Hepatocyte (in vitro differentiated cells): ENCODE measurements around the gene PHF3.

Source experiments
- CTCF ChIP-seq: fragments of 200-600 bp; sonication (generic); IDR thresholded peaks from 2 replicates; pipeline ENCODE4 v1.5.1; 2016; ENCODE audit warnings: antibody characterized with exemption, mild to moderate bottlenecking; ENCODE audit not compliant: poor library complexity
- EZH2 ChIP-seq: fragments of 200-600 bp; sonication (generic); IDR thresholded peaks from 2 replicates; pipeline ENCODE4 v1.6.1; 2016; ENCODE audit warnings: antibody characterized with exemption, mild to moderate bottlenecking, borderline replicate concordance

GRCh38 chr6:63716169-63716568, 80.6 kb downstream of the PHF3 start:
- TF ChIP-seq CTCF (no peak), EZH2 (no peak)
